GM19397 (cell line): ENCODE results near the gene MTTP.

ENCODE experiments used
- ATAC-seq: cut with Tn5 transposase; IDR thresholded peaks from one replicate; pipeline ENCODE4 v1.9.1; 2021; ENCODE audit warnings: mild to moderate bottlenecking, moderate library complexity; ENCODE audit not compliant: unreplicated experiment

Gene MTTP

GRCh38 chr4:99665983-99666382, 91.4 kb downstream of the MTTP start:
- ATAC-seq = no peak

GRCh38 chr4:99668472-99668871, 93.8 kb downstream of the MTTP start:
- no peak for ATAC-seq

GRCh38 chr4:99669084-99669483, 94.5 kb downstream of the MTTP start:
- ATAC-seq = no peak

- no peak for ATAC-seq
Observed at GRCh38 chr4:99670409-99671073, 95.9 kb downstream of the MTTP start.
